Body of pancreas (tissue), 4 donors: ENCODE data around the gene ASTN1. TPM values are rescaled to one million over a fixed set of nuclear protein-coding genes. Genes with fewer than 3 reads are reported as not detected.
A peak's percentile ranks its signal among the peaks of the same experiment; 100 is the strongest.

Source experiments
- ATAC-seq: fragments of 150-250 bp; one replicate; pipeline ENCODE4 v1.9.1; 2016
- DNase-seq, 4 donors: peaks; one replicate each; pipeline ENCODE4 v3.0.0-alpha.2; 2019
- H3K27ac ChIP-seq, 4 donors: fragments of 200-600 bp; sonication (generic); 1 replicate in 3 of 4; 2 replicates in 1 of 4; pipeline versions ENCODE4 v1.5.1 to v1.6.1; 2016 to 2019; ENCODE audit warnings: mild to moderate bottlenecking in 1 of 4, mixed read lengths in 1 of 4, moderate library complexity in 1 of 4
- H3K27me3 ChIP-seq, 2 donors: fragments of 200-600 bp; sonication (generic); one replicate each; pipeline ENCODE4 v1.6.0; 2016; ENCODE audit warnings: mild to moderate bottlenecking in 1 of 2
- H3K36me3 ChIP-seq, 2 donors: fragments of 200-600 bp; sonication (generic); replicated peaks in 1 of 2; 2 replicates each; pipeline ENCODE4 v1.5.1; 2016; ENCODE audit warnings: low read depth in 2 of 2; ENCODE audit not compliant: insufficient read depth in 1 of 2
- H3K4me1 ChIP-seq: fragments of 200-600 bp; sonication (generic); one replicate; pipeline ENCODE4 v1.6.0; 2016
- H3K4me3 ChIP-seq, 2 donors: fragments of 200-600 bp; sonication (generic); 1 replicate in 1 of 2; 2 replicates in 1 of 2; pipeline ENCODE4 v1.5.1; 2016 to 2019
- H3K9me3 ChIP-seq, 3 donors: fragments of 200-600 bp; sonication (generic); 1 replicate in 2 of 3; 2 replicates in 1 of 3; pipeline ENCODE4 v1.5.1; 2016
- CTCF ChIP-seq, 7 experiments: fragments of 450-650 bp in 4 of 7; fragments of 200-600 bp in 3 of 7; sonication (generic) in 3 of 7; IDR thresholded peaks; one replicate each; pipeline ENCODE4 v1.5.1; 2016 to 2019; ENCODE audit warnings: antibody characterized with exemption in 7 of 7
- POLR2A ChIP-seq, 3 donors: fragments of 450-650 bp; IDR thresholded peaks; one replicate each; pipeline ENCODE4 v1.6.1; 2016; ENCODE audit warnings: antibody characterized with exemption in 3 of 3, mild to moderate bottlenecking in 2 of 3
- WGBS, 2 donors: methylation state at CpG; one replicate each; pipeline ENCODE4 v1.1.5; 2017; 5-methylcytosine and 5-hydroxymethylcytosine counted together
- intact Hi-C: fragments of 100-400 bp; cut with DNase I; formaldehyde crosslinking; loops from one replicate; pipeline ENCODE4 v1.15.1; 2023
- total RNA-seq, 2 donors: library from RNA; depleted of rRNA; stranded (reverse); fragments of >200 nt; gene quantifications; one replicate each; pipeline ENCODE4 v1.1.0, GENCODE V29; 2016

ASTN1 gene
- total RNA-seq, 2 donors from 2014 or later: 0.66 to 0.78 TPM

DNA sequence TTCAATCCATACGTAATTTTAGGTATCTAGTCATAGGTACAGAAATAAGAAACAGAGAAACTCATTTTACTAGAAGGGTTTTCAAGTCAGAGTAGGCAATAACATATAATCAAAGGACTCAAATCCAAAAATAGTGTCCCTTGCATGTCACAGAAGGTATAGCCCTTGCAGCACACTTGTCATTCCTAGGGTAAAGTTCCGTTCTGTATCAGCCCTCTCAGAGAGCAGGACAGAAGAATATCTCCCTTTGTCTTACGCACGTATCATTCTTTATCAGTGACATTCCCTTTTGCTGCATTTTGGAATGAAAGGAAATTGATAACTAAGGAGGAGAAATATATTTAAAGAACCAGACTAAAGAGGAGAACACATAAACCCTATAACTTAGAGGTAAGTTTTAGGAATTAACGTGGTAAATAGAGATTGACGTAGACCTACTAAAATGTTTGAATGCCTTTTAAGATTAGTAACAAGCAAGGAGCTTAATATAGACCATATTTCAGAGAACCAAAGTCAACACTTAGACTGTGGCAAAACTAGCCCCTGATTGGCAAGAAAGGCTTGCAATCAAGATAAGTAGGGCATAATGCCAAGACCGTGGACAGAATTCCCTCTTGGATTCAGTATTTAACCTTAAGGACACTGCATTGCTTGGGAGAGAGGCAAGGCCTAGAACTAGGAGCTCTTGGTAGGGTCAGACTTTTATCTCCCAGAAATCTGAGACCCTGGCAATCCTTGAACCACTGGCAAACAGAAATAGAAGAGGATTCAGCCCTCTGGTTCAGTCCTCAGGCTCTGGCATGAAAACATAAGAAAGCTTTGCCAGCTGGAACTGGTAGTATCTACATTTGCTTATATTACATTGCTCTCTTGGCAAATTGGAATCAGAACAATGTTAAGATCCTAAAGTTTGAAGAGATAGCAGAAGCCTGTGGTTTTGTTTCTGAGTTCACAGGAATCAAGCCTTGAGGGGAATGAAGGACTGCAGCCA, 232.1 kb downstream of the ASTN1 start:
- no peak for TF ChIP-seq CTCF (IDR thresholded peaks at IDR 0.05)
- no peak overlapping the region for H3K4me3 ChIP-seq
- peak in 3 of 4 donors; percentile 15 to 29 (median 22) for DNase-seq
- intact Hi-C loops: no loop called here
- H3K27me3 ChIP-seq: no peaks in the 10 kb centered on the region
- H3K27ac ChIP-seq: no peak overlapping the region
- 36 to 38% methylated on average over 7 of the region's 7 CpGs for WGBS, 2 donors
- H3K36me3 ChIP-seq: no peaks in the 10 kb centered on the region
- ATAC-seq: no peak
- H3K9me3 ChIP-seq: no peaks in the 10 kb centered on the region
- H3K4me1 ChIP-seq: peaks cover 15% of the 10 kb centered on the region

DNA sequence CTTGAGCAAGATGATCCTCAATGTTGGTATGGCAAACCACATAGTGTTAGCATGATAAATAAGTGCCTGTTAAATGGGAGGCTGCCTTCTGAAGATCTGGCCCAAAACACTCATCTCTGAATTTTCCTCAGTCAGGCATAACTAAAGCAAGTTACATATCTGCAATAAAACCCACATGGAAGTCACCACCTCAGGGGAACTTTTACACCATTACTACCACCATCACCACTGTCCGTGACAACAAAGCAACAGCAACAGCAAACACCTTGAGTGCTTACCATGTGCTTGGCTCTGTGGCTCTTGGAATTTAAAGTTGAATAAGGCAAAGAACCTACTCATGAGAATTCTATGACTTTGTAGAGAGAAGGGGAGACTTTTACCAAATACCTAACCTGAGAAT, 233.0 kb downstream of the ASTN1 start:
- 100% methylated on average over 1 of the region's 1 CpG for WGBS, 2 donors
- TF ChIP-seq CTCF (IDR thresholded peaks at IDR 0.05) (no peak), POLR2A (IDR thresholded peaks at IDR 0.05) (no peak)
- no peak for ATAC-seq
- DNase-seq: no peak
- intact Hi-C loops: no loop called here
- Histone ChIP-seq H3K4me1 (peaks cover 15% of the 10 kb centered on the region), H3K36me3 (no peaks in the 10 kb centered on the region), H3K4me3 (no peak overlapping the region), H3K9me3 (no peaks in the 10 kb centered on the region), H3K27ac (no peak overlapping the region), H3K27me3 (no peaks in the 10 kb centered on the region)

DNA sequence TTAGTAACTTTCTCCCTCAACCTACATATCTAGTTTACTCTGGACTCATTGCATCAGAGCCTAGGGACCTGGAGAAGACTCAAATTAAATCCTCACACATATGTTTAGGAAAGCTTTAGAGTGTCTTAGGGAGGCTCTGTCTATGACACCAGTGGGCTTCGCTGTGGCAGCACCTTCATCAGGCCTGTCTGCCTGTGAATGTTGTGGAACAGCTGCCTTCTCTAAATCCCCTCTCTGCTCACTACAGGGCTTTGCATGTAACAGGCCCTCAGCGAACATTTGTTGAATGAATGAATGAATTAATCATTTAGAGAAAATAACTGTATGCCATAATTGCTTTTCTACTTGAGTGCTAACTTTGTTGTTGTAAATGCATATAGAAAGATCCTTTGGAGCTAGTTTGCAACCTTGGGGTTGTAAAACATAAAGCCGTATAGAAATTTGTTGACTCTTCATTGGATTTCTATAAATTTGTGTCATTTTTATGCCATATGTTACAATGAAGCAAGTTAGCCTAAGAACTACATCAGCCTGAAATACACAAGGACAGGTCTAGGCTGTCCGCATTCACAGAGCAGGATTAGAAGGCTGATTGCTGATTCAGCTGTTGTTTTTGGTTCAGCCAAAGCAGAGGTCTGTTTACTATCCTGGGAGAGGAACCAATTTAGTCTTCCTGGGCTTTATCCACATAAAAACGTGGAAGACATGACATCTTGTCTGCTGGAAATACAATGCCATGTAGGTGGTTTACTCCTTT, 238.0 kb downstream of the ASTN1 start:
- H3K4me1 ChIP-seq: no peaks in the 10 kb centered on the region
- H3K36me3 ChIP-seq: no peaks in the 10 kb centered on the region
- H3K27ac ChIP-seq: no peak overlapping the region
- ATAC-seq (no peak), DNase-seq (no peak)
- no peaks in the 10 kb centered on the region for H3K9me3 ChIP-seq
- intact Hi-C loops: no loop called here
- TF ChIP-seq CTCF (IDR thresholded peaks at IDR 0.05) (no peak), POLR2A (IDR thresholded peaks at IDR 0.05) (no peak)
- H3K27me3 ChIP-seq: no peaks in the 10 kb centered on the region
- no peak overlapping the region for H3K4me3 ChIP-seq
- 70 to 71% methylated on average over 5 of the region's 5 CpGs for WGBS, 2 donors

- ATAC-seq: no peak
Observed at GRCh38 chr1:176925223-176925622, 239.3 kb downstream of the ASTN1 start.

More at GRCh38 chr1:176925223-176925622, 239.3 kb downstream of the ASTN1 start:
- no peak overlapping the region for H3K27ac ChIP-seq
- H3K36me3 ChIP-seq: no peaks in the 10 kb centered on the region
- TF ChIP-seq POLR2A (IDR thresholded peaks at IDR 0.05) (no peak), CTCF (IDR thresholded peaks at IDR 0.05) (no peak)
- intact Hi-C loops: no loop called here
- no peaks in the 10 kb centered on the region for H3K9me3 ChIP-seq
- 79% methylated on average over 5 of the region's 5 CpGs for WGBS, 2 donors
- DNase-seq: no peak
- H3K4me1 ChIP-seq: no peaks in the 10 kb centered on the region
- H3K27me3 ChIP-seq: no peaks in the 10 kb centered on the region
- no peak overlapping the region for H3K4me3 ChIP-seq
